G401 (cell line): ENCODE measurements around the gene SCRN1. TPM values are rescaled to one million over a fixed set of nuclear protein-coding genes. Genes with fewer than 3 reads are reported as not detected.
A peak's percentile ranks its signal among the peaks of the same experiment; 100 is the strongest.

Source experiments
- DNase-seq: peaks from one replicate; pipeline ENCODE4 v3.0.0-alpha.2; 2015; ENCODE audit warnings: low spot score
- in situ Hi-C: cut with HindIII; loops from 2 replicates; pipeline ENCODE4 v1.10.0; 2016; ENCODE audit warnings: low sequenced_read_pairs, mixed read lengths
- total RNA-seq: library from RNA; depleted of rRNA; stranded (reverse); fragments of >200 nt; shearing (Covaris generic); gene quantifications from 2 replicates; pipeline ENCODE4 v1.2.3, GENCODE V29; 2014

The SCRN1 gene
- total RNA-seq, 1 experiment from 2014 or later, result 101 TPM

DNA sequence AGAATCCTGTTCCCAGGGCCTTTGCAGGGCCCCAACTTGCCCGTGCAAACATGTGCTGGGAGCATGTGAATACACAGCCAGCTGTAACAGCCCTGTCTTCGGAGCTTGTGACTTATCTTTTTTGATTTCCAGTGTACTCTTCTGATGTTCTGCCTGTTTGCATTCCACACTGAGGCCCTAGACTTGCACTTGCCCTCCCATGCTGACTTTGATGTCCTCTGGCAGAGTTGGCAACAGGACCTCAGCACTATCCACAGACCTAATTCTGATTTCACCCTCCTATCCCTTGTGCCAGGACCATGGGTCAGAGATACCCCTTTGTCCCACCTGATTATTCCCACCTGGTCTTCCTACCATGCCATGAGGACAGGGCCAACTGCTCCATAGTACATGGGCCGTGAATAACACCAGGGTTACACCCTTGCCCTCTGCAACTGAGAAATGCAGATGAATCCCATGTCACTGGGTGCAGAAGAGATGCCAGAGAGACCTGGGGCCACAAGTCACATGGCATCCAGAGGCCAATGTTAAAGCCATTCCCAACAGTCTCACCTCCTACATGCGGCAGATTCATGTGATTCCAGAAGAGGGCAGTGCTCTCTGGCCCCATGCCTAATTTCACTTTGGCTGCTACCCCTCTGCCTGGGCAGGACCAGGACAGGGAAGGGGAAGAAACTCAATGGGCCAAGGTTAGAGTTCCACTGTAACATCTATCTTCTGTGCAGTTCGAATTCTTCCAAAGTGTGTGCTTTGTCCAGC is 43.0 kb downstream of the SCRN1 start:
- no peak for DNase-seq

DNA sequence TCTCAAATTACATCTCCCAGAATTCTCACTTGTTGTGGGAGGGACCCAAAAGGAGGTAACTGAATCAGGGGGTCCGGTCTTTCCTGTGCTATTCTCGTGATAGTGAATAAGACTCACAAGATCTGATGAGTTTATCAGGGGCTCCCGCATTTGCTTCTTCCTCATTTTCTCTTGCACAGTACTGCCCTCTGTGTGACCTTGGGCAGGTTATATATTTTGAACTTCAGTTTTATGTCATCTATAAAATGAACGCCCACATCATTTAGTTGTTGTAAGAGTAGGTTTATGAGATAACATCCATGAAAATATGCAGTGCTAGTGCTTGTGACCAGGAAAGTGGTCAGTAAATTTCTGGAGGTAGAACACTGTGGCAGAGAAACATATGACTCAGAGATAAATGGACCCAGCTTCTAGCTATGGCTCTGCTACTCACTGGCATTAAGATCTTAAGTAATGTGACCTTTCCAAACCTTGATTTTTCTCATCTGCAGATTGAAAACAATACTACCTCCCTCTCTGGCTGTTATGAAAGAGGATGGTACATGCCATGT is 44.3 kb downstream of the SCRN1 start:
- in situ Hi-C loops, result no loop called here

More for the DNA sequence above, 43.0 kb downstream of the SCRN1 start:
- in situ Hi-C loops, result no loop called here

DNA sequence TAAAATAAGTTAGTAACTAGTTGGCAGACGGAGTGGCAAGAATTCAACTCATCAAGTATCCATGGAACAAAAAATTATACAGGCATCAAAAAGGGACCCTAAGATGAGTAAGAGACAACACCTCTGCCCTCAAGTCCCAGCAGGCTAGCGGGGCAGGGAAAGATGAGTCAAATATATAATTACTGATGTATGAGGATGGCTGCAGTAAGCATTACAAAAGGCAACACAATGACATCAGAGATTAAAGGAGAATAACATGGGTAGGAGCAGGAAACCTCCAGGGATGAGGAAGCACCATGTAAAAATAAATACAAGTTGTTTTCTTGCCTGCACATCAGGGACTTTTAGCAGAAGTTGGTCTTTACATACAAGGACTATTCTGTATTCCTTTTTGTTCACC is 49.4 kb downstream of the SCRN1 start:
- in situ Hi-C loops, result no loop called here
- DNase-seq, result no peak

More for the DNA sequence above, 44.3 kb downstream of the SCRN1 start:
- DNase-seq, result no peak

DNA sequence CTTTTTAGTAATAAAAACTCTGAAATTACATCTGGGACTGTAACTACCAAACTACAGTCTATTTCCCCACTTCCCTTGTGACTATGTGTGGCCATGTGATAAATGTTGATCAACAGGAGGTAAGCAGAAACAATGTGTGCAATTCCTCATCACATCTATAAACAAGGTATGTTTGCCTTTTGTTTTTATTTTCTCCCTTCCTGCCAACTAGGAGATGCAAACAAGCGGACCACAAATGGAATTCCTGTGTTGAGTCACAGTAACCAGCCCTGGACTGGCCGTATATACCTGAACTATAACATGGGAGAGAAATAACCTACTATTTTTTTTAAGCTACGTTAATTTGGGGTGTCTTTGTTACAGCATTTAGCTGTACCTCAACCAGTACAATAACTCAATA is 52.5 kb downstream of the SCRN1 start:
- in situ Hi-C loops, result no loop called here
- DNase-seq, result no peak

DNA sequence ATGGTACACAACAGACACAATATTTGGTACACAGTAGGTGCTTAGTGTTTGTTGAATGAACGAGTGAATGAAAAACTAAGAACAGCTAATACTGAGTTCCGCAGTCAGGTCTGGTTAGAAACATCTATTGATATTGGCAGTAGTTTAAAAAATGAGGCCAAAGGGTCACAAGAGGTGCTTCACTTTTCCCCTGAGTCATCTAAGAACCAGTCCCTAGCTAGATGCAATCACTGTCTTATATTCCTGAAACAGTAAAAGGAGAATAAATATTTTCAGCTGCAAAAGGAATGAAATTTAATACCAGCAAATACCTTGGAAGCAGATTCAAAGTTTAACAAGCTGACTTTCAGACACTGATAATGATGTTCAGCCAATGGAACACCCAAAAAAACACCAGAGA is 54.5 kb downstream of the SCRN1 start:
- DNase-seq, result no peak
- in situ Hi-C loops, result no loop called here

DNA sequence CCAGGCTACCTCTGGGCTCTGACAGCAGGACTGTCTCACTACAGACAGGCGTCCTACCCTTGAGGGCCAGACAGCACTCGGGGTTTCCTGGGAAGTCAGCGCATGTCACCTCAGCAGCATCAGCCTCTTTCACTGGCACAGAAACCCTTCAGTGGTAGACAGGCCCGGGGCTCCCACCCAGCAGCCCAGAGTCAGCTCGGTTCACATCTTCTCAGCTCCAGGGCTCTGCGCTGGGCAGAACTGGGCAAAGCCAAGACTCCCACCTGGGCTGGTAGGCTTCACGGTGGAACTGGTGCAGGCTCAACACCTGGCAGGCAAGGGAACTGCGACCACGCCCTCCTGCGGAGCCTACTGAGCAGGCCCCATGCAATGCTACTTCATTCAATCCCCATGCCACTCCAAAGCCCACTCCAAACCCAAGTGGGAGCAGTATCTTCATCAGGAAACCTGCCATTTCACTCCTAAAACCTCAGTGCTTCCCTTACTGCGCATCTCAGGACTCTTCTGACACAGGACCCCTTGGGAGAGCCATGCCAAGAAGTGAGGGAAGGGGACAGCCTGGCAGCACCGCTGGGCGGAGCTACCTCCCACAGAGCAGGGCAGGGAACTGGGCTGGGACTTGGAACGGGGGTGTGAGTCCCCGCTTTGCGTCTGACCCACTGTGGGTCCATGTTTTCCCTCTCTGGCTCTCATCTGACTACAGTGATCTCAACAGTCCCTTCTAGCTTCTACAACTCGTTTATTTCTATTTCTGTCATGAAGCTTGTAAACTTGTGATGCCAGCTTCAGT is 60.4 kb downstream of the SCRN1 start:
- DNase-seq, result no peak
- in situ Hi-C loops, result no loop called here

DNA sequence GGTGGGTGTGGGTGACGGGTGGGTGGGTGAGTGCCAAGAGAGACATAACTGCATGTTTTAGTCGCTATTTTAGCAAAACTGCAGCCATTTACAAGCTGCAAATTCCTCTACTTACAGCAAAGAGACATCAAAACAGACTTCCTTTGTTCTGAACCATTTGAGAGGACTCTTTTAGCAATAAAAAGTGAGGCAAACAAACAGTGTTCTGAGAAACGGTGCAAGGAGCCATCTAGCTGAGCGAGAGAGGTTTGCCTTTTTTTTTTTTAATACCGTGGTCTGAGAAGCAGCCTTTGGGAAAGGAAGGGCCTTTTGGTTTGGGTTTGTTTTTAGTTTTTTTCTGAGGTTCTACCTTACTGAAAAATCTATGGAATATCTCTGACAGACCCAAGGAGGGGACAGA is 62.9 kb downstream of the SCRN1 start:
- in situ Hi-C loops, result no loop called here
- DNase-seq, result no peak

DNA sequence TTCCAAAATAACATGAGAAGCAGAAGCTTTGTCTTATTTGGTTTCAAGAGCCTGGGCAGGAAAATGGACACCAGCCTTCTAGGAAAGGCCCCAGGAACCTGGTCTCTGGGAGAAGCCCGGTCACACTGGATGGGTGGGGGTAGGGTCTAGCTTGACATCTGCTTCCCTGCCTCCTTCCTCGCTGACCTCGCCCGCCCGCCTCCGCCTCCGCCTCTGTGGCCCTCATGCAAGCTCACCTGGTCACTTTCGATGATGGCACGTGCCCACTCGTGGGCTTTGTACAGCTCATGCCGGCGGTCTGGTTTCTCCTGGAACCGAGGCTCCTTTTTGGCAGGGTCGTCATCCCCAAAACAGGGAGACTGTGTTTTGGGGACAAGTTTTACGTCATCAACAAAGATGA is 63.4 kb downstream of the SCRN1 start:
- no peak for DNase-seq
- in situ Hi-C loops, result no loop called here

DNA sequence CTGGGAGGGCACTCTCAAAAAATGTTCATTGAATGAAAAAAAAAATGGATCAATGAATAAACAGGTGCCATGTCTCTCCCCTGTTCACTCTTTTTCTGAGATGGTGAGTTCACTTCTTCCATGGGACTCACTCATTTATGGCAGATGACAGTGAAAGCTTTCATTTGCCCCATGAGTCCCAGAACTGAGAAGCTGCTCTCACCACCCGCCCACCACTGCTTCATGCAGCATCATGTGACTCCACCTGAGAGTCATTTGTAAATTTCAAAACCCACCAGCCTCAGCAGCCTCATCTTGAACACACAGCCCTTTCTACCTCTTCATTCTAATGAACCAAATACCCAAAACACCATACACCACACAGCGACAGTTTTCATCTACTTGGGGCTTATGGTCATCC is 64.9 kb downstream of the SCRN1 start:
- no peak for DNase-seq
- in situ Hi-C loops, result no loop called here

DNA sequence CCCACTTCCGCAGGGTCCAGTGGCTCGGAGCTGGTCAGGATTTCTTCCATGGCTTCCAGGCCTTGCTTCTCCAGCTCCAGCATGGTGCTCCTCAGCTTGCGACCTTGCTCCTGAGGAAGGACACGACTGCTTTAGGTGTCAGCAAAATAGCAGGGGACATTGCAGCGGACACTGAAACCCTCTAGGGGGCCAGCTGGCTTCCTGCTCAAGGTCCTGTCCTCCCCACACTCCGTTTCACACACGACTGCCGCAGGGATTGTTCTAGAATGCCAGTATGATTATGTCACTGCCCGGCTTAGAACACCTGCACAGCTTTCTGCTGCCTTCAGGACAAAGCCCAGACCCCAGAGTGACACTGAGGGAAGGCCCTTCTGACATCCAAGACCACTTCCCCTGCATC is 65.6 kb downstream of the SCRN1 start:
- DNase-seq, result no peak
- in situ Hi-C loops, result no loop called here

DNA sequence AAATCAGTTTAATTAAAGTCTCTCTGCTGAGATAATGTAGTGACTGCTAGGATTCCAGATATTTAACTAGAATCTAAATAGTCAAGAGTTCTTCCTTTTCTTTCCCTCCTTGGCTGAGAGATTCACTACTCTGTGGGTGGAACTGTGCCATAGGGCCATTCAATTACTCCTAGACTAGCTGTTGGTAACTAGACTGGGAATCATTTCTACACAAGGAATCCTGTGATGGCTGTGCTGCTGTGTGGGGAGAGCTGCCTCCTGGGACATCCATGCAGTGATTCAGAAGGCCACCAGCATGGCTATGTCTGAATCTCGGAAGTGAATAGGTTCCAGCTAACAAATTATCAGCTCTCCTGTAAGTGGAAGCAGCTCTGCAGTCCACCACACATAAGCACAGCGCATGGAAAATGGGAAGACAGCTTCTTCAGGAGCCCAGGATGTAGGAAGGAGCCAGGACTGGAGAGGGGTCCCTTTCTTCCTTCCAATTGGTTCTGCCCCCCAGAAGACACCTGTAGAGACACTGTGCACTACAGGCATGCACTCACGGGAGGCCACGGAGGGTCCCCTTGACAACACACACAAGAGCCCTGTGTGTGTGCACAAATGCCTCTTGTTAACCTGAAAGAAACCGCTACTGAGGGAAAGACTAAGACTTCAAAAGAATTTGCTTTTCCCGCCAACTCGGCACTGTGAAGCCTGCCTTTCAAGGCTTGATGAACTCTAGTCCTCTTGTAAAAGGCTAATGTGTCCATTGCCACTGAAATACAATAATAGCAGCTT is 66.5 kb downstream of the SCRN1 start:
- in situ Hi-C loops, result no loop called here
- DNase-seq, result no peak

DNA sequence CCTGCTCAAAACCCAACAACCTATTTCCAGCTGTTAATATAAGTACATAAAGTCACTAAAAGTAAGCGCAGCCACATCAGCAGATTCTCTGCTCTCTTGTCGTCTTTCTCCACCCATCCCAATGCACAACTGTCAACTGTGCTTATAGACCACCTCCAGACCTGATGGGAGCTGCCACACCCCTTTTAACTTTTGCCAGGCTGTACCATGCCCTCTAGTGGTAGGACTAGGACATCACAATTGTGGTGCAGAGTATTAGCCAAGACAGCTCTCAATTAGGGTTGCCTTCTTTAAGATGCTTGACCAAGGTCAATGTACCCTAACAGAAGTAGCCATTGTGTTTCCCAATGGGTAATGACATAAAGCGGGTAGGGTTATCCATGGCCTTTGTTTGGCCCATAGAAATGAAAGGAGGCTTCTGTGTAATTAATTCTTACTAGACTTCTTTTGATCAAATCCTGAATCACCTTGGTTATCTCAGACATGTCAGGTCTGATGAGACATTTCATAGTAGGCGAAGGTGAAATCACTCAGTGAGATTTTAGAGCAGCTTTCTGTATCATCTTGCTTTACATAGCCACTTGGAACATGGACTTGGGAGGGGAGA is 68.1 kb downstream of the SCRN1 start:
- in situ Hi-C loops, result no loop called here
- DNase-seq, result peak; percentile 52

DNA sequence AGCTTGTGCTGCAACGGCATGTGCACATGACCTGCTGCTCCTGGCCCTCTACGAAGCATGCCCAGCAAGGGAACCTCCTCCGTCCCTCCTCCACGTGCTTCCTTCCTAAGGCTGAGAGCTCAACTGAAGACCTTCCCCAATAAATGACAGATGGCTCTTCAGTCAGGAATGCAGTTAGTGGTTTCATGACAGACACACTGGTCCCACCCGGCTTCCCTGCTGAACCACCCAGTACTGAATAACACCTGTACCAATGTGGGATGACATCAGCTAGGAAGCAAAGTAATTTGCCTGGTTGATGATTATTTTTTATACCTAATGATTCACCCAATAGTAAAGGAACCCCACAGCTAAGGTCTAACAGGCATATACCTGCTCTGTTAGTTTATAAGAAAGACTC is 69.1 kb downstream of the SCRN1 start:
- DNase-seq, result no peak
- in situ Hi-C loops, result no loop called here

DNA sequence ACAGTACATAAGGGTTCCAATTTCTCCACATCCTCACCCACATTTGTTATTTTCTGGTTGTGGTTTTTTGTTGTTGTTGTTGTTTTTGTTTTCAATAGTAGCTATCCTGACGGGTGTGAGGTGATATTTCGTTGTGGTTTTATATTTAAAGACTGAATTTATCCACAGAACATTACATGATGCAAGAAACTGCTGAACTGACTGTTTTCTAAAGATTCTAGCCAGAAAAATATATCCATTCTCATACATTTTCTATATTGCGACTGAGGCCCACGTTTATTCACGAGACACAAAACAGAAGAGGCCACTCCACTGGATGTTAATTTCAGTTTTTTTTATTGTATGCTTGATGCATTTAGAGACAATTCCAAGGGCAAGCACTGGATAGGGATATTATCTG is 69.8 kb downstream of the SCRN1 start:
- in situ Hi-C loops, result no loop called here
- DNase-seq, result no peak

DNA sequence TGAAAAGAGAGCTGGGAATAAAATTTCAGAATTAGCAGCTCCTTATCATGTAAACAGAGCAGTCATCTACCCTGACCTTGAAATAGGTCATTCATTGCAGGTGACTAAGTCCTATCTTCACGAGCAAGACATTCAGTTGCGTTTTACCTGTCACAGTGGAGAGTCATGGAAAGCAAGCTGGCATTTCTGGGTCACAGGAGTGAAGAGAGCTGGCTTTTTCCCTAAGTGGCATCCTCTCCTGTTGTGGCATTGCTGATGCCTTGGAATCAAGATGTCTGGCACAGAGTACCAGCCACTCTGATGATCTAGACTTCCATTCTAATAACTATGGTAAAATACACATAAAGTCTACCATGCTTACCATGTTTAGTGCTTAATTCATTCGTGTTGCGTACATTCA is 70.8 kb downstream of the SCRN1 start:
- DNase-seq, result peak; percentile 51
- in situ Hi-C loops, result no loop called here

DNA sequence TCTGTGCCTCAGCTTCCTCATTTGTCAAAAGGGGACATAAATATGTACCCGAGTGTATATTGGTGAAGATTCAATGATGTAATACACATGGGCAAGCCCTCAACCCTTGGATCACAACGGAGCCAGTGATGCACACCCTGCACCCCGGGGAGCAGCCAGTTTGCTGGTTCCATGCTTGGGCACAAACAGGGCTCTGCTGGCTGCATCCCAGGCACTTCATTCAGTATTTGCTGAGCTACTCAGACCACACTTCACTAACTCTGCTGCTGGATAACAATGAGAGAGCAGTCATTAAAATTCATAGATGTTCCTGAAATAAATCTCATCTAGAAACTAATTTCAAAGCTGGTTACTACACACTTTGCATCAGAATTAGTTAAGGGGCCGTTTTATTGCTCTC is 72.0 kb downstream of the SCRN1 start:
- DNase-seq, result no peak
- in situ Hi-C loops, result no loop called here

DNA sequence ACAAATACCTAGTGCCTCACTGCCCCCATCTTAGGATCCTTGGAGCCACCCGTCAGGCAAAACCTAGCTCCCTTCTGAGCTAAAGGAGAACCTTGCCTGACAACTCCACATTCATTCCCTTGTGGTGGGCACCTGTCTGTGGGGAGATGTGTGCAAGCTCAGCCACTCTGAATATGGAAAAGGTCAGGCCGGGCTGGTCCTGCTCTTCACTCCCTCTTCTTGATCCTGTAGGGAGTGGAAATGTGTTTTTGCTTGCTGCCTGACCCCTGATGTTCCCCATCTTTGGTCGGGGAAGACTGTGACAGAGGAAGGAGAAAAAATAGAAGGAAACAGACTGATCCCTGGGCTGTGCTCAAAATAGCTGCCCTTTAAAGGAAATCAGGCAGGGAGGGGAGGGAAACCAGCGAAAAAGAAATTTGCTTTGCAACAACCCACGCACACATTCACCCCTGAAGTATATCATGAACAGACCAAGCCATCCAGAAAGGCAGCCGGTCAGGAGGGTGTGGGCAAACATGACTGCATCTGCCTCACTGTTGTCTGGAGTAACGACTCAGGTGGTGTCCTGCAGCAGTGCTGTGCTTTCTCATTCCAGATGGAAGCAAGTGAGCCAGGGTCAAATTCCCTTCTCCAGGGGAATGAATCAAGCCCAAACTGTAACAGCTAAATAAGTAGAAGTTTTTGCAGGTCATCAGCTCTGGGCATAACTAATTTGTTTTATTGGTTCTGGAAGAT is 74.0 kb downstream of the SCRN1 start:
- in situ Hi-C loops, result no loop called here
- peak; percentile 63 for DNase-seq

DNA sequence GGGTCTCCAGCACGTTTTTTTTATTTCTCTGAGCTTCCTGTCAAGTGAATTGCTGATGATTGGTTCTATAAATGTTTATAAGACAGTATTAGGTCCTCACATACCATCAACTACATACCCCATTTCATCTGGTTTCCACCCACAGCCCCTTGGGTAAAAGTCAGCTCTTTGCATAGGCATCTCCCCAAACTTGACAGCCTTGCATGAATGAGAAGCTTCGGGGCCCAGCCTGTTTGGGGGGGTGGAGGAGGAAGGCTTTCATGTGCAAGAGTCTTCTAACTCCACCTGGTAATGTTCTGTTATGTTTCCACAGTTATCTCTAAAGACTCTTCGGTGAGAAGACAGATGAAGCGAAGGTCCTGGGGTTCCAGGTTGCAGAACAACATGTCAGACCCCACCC is 75.4 kb downstream of the SCRN1 start:
- in situ Hi-C loops, result no loop called here
- DNase-seq, result no peak
